T-helper 9 cell (primary cell): ENCODE data around the gene ASIC3.

ENCODE experiments used
- DNase-seq: peaks from one replicate; pipeline ENCODE4 v3.0.0-alpha.2; 2020

Gene ASIC3

GRCh38 chr7:151074817-151075661, 26.7 kb downstream of the ASIC3 start:
- DNase-seq: no peak

GRCh38 chr7:151075662-151075971, 27.3 kb downstream of the ASIC3 start:
- no peak for DNase-seq

GRCh38 chr7:151075978-151076426, 27.7 kb downstream of the ASIC3 start:
- no peak for DNase-seq

GRCh38 chr7:151076863-151077704, 28.8 kb downstream of the ASIC3 start:
- no peak for DNase-seq

GRCh38 chr7:151077705-151078232, 29.4 kb downstream of the ASIC3 start:
- no peak for DNase-seq

GRCh38 chr7:151078233-151079040, 30.1 kb downstream of the ASIC3 start:
- DNase-seq: no peak

GRCh38 chr7:151079199-151079910, 31.0 kb downstream of the ASIC3 start:
- DNase-seq: no peak

GRCh38 chr7:151080067-151080521, 31.8 kb downstream of the ASIC3 start:
- DNase-seq: no peak

GRCh38 chr7:151080522-151081169, 32.3 kb downstream of the ASIC3 start, which contains the start of gene FASTK:
TSS of gene FASTK (minus strand) at chr7:151080809. CDS start at chr7:151080766, 43 bp downstream.
- peak; percentile 82 for DNase-seq

- DNase-seq: no peak
These were observed 33.1 kb downstream of the ASIC3 start for GRCh38 chr7:151081170-151082101.

- DNase-seq: no peak
These were observed 34.1 kb downstream of the ASIC3 start for GRCh38 chr7:151082141-151083070.

- DNase-seq: peak; percentile 87
These were observed 34.9 kb downstream of the ASIC3 start, which contains the start of gene TMUB1 for GRCh38 chr7:151083071-151083823. TSS of gene TMUB1 (minus strand) at chr7:151083493. CDS start at chr7:151082563, 930 bp downstream.

- no peak for DNase-seq
These were observed 35.5 kb downstream of the ASIC3 start for GRCh38 chr7:151083824-151084160.

- DNase-seq: no peak
These were observed 37.0 kb downstream of the ASIC3 start for GRCh38 chr7:151085329-151085690.

GRCh38 chr7:151085691-151086620, 37.6 kb downstream of the ASIC3 start, which contains the start of gene AGAP3:
TSS of gene AGAP3 (plus strand) at chr7:151086475. CDS start at chr7:151086742, 267 bp downstream.
- DNase-seq: peak; percentile 59

- peak; percentile 23 for DNase-seq
These were observed 38.5 kb downstream of the ASIC3 start for GRCh38 chr7:151086802-151087244.
